RWPE2 (cell line): ENCODE results near the gene LTBP2.
A peak's percentile ranks its signal among the peaks of the same experiment; 100 is the strongest.

Experiments used
- ATAC-seq: fragments of 200-7000 bp; cut with Tn5 transposase; 3 replicates; pipeline ENCODE4 v1.9.1; 2021; ENCODE audit warnings: low read depth
- DNase-seq: peaks from one replicate; pipeline ENCODE4 v3.0.0-alpha.2; 2020; ENCODE audit warnings: low spot score
- H3K27ac ChIP-seq: fragments of 450-650 bp; 2 replicates; pipeline ENCODE4 v1.5.1; 2017; ENCODE audit warnings: mild to moderate bottlenecking; ENCODE audit not compliant: poor library complexity, severe bottlenecking
- H3K27me3 ChIP-seq: fragments of 250-450 bp; sonication (Bioruptor Pico); 2 replicates; pipeline ENCODE4 v1.5.1; 2021; ENCODE audit warnings: mild to moderate bottlenecking, moderate library complexity; ENCODE audit not compliant: insufficient read depth, poor library complexity, severe bottlenecking
- H3K36me3 ChIP-seq: fragments of 250-450 bp; sonication (Bioruptor Pico); 2 replicates; pipeline ENCODE4 v1.5.1; 2020; ENCODE audit warnings: low read depth, mild to moderate bottlenecking, moderate library complexity
- H3K4me1 ChIP-seq: fragments of 250-450 bp; sonication (Bioruptor Pico); 2 replicates; pipeline ENCODE4 v1.5.1; 2021; ENCODE audit warnings: mild to moderate bottlenecking, moderate library complexity; ENCODE audit not compliant: insufficient read depth, poor library complexity, severe bottlenecking
- H3K4me3 ChIP-seq: fragments of 250-450 bp; sonication (Bioruptor Pico); 2 replicates; pipeline ENCODE4 v1.5.1; 2021; ENCODE audit warnings: mild to moderate bottlenecking, moderate library complexity; ENCODE audit not compliant: severe bottlenecking
- H3K9me3 ChIP-seq: fragments of 250-450 bp; sonication (Bioruptor Pico); 2 replicates; pipeline ENCODE4 v1.5.1; 2021; ENCODE audit warnings: mild to moderate bottlenecking, moderate library complexity; ENCODE audit not compliant: severe bottlenecking
- TF ChIP-seq, protein P1 (sequence below): fragments of 450-650 bp; IDR thresholded peaks from one replicate; pipeline ENCODE4 v1.5.1; 2017; ENCODE audit warnings: mild to moderate bottlenecking, moderate library complexity; ENCODE audit not compliant: poor library complexity, severe bottlenecking

The LTBP2 gene

DNA sequence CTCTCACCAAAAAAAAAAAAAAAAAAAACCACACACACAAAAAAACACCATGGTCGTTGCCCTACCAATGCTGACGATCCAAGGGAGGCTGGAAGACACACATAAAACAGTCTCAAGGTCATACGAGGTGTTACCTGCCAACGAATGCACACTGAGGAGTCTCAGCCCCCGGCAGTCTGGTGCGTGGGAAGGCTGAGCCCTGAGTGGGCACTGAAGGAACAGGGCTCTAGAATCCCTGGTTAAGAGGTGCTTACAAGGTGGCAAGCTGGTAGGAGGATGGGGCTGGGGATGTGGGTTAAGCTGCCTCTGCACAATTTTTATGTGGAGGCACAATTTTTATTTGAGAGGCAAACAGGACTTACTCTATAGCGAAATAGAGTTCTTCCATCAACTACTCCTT is 7.9 kb downstream of the LTBP2 start:
- TF ChIP-seq, protein P1, sequence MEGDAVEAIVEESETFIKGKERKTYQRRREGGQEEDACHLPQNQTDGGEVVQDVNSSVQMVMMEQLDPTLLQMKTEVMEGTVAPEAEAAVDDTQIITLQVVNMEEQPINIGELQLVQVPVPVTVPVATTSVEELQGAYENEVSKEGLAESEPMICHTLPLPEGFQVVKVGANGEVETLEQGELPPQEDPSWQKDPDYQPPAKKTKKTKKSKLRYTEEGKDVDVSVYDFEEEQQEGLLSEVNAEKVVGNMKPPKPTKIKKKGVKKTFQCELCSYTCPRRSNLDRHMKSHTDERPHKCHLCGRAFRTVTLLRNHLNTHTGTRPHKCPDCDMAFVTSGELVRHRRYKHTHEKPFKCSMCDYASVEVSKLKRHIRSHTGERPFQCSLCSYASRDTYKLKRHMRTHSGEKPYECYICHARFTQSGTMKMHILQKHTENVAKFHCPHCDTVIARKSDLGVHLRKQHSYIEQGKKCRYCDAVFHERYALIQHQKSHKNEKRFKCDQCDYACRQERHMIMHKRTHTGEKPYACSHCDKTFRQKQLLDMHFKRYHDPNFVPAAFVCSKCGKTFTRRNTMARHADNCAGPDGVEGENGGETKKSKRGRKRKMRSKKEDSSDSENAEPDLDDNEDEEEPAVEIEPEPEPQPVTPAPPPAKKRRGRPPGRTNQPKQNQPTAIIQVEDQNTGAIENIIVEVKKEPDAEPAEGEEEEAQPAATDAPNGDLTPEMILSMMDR, result no peak
- peak overlapping the region; percentile 99 for H3K27ac ChIP-seq
- no peaks in the 10 kb centered on the region for H3K9me3 ChIP-seq
- peaks cover 82% of the 10 kb centered on the region for H3K36me3 ChIP-seq
- ATAC-seq, result no peak
- no peak for DNase-seq
- no peak overlapping the region for H3K4me3 ChIP-seq
- peaks cover 12% of the 10 kb centered on the region for H3K4me1 ChIP-seq
- H3K27me3 ChIP-seq, result no peaks in the 10 kb centered on the region

DNA sequence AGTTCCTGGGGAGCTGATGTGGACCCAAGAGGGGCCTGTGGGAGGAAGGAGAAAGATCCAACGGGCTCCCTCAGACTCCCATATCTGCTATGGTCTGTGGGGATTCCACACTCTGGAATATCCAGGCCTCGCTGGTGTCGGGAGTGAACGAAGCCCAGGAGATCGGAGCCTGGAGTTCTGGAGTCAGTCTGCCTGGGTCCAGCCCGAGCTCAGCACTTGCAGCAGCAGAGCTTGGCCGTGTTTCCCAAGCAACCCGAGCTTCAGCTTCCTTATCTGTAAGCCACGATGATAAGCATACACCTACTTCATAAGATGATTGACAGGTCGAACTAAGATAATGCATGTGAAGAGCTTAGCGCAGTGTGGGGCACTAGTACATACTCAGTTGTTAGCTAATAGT is 10.1 kb downstream of the LTBP2 start:
- no peaks in the 10 kb centered on the region for H3K9me3 ChIP-seq
- peaks cover 88% of the 10 kb centered on the region for H3K36me3 ChIP-seq
- H3K4me3 ChIP-seq, result no peak overlapping the region
- H3K27me3 ChIP-seq, result no peaks in the 10 kb centered on the region
- DNase-seq, result no peak
- no peak for ATAC-seq
- TF ChIP-seq, protein P1, result no peak
- H3K4me1 ChIP-seq, result no peaks in the 10 kb centered on the region
- no peak overlapping the region for H3K27ac ChIP-seq

DNA sequence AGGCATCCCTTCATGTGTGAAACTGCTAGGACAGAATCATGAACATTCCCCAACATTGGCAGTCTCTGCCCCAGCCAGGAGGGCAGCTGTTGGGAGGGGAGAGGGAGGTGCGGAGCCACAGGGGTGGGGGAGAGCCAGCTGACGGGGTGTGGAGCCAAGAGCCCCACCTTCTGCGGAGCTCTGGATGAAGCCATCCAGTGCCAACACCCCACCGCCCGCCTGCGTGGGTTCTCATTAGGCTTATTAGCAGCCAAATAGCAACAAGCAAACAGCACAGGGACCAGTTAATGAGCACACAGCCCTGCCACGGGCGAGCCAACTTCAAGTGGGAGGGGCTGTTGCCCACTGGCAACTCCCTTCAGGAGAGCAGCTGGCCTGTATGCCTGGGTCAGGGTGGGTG is 12.1 kb downstream of the LTBP2 start:
- TF ChIP-seq, protein P1, result no peak
- no peak for DNase-seq
- no peak overlapping the region for H3K4me3 ChIP-seq
- H3K27ac ChIP-seq, result peak overlapping the region; percentile 1
- H3K4me1 ChIP-seq, result no peaks in the 10 kb centered on the region
- peaks cover 93% of the 10 kb centered on the region for H3K36me3 ChIP-seq
- H3K27me3 ChIP-seq, result no peaks in the 10 kb centered on the region
- no peak for ATAC-seq
- H3K9me3 ChIP-seq, result no peaks in the 10 kb centered on the region

DNA sequence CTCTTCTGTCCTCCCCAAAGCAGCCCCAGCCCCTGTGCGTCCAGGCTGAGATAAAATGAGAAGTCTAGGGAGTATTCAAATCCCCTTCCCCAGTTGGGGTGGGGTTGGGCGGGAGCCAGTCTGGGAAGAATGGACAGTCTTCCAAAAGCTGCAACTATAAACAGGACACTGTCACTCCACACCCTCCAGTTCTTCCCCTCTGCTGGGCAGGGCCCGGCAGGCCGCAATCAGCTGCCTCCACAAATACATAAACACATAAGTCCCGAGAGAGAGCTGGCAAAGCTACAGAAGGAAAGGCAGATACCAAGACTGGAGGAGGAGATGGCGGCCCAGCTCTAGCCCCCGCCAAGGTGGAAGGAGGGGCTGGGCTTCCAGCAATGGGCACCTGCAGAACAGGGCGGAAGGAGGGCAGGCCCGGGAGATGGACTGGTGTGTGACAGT is 12.7 kb downstream of the LTBP2 start:
- H3K4me1 ChIP-seq, result no peaks in the 10 kb centered on the region
- H3K27ac ChIP-seq, result peak overlapping the region; percentile 1
- H3K4me3 ChIP-seq, result no peak overlapping the region
- no peaks in the 10 kb centered on the region for H3K27me3 ChIP-seq
- TF ChIP-seq, protein P1, result no peak
- no peaks in the 10 kb centered on the region for H3K9me3 ChIP-seq
- peaks cover 93% of the 10 kb centered on the region for H3K36me3 ChIP-seq
- DNase-seq, result no peak
- no peak for ATAC-seq

DNA sequence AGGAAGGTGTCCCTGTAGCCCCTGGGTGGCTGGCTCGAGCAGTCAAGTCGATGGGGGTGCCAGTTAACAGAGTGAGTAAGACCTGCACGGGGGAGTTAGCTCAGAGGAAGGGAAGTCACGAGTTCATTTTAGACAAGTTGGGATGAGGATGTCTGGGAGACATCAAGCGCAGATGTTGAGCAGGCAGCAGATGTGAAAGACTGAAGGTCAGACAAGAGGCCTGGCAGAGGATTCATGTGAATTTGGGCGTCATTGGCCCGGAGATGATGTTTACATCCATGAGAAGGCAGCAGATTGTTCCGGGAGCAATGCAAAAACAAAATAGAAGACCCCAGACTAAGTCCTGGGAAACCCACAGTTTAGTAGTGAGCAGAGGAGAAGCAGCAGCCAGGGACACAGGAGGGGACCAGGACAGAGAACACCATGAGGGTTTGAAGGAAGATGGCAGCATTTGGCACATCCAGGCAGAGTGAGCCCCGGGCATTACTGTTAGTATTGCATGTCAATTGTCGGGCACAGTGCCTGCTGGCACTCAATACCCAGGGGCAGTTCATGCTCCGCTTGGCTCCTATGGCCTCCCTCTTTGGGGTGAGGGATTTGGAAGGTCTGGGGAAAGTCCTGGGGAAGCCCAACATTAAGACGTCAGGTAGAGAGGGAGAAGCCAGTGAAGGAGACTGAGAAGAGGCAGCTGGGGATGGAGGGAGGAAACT is 15.1 kb downstream of the LTBP2 start:
- no peaks in the 10 kb centered on the region for H3K27me3 ChIP-seq
- peak overlapping the region; percentile 1 for H3K27ac ChIP-seq
- TF ChIP-seq, protein P1, result no peak
- H3K36me3 ChIP-seq, result peaks cover 90% of the 10 kb centered on the region
- no peaks in the 10 kb centered on the region for H3K9me3 ChIP-seq
- ATAC-seq (no peak), DNase-seq (no peak)
- no peak overlapping the region for H3K4me3 ChIP-seq
- H3K4me1 ChIP-seq, result peaks cover under 1% of the 10 kb centered on the region
